Mesothelial cell of epicardium (in vitro differentiated cells): ENCODE results near the gene OR10A7. TPM values are rescaled to one million over a fixed set of nuclear protein-coding genes. Genes with fewer than 3 reads are reported as not detected.
A peak's percentile ranks its signal among the peaks of the same experiment; 100 is the strongest.

Source experiments
- DNase-seq, 2 experiments: peaks; one replicate each; pipeline ENCODE4 v3.0.0; 2021; ENCODE audit warnings: low spot score in 2 of 2; ENCODE audit not compliant: unreplicated experiment in 2 of 2
- H3K27ac Mint-ChIP-seq: 2 replicates; pipeline ENCODE4 v1.8.0; 2021; ENCODE audit warnings: mixed read lengths
- H3K27me3 Mint-ChIP-seq: 2 replicates; pipeline ENCODE4 v1.8.0; 2021; ENCODE audit warnings: low read depth, mixed read lengths
- H3K36me3 Mint-ChIP-seq: 2 replicates; pipeline ENCODE4 v1.8.0; 2021; ENCODE audit warnings: mixed read lengths
- H3K4me1 Mint-ChIP-seq: 2 replicates; pipeline ENCODE4 v1.8.0; 2021; ENCODE audit warnings: mixed read lengths
- H3K4me3 Mint-ChIP-seq: 2 replicates; pipeline ENCODE4 v1.8.0; 2021; ENCODE audit warnings: mild to moderate bottlenecking, moderate library complexity, mixed read lengths
- H3K9me3 Mint-ChIP-seq: 2 replicates; pipeline ENCODE4 v1.8.0; 2021; ENCODE audit warnings: mixed read lengths
- total RNA-seq: library from RNA; stranded (reverse); gene quantifications from 3 replicates; pipeline ENCODE4 v1.2.1, GENCODE V29; 2021
- TF ChIP-seq, protein P1 (sequence below): fragments of 200-600 bp; sonication (generic); IDR thresholded peaks from one replicate; pipeline ENCODE4 v1.5.0; 2021; ENCODE audit warnings: antibody characterized with exemption; ENCODE audit not compliant: unreplicated experiment

OR10A7 gene
- total RNA-seq, 1 donor from 2014 or later, result not detected

DNA sequence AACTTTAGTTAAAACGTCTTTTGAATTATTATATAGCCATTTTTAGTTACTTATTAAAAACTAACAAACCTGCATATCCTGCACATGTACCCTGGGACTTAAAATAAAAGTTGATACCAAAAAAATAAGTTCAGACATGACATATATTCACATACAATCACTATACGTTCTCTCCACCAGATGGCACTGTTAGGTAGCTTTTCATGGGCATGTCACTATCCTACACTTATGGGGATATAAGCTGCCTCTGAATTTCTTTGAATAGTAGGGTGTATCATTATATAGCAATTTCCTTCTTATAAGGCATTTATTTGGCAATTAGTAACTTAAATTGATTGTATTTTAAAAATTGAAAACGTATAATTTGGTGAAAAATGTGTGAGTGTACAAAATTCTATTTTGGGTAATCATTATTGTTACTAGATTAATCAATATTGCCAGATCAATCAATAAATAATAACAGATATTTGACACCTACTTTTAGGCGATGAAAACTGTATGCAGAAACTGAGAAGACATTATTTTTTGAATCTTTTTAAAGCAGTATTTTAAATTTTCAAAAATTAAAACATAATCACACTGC lies 31.8 kb upstream of the OR10A7 start:
- DNase-seq, result no peak
- H3K4me3 Mint-ChIP-seq, result no peak overlapping the region
- TF ChIP-seq, protein P1, sequence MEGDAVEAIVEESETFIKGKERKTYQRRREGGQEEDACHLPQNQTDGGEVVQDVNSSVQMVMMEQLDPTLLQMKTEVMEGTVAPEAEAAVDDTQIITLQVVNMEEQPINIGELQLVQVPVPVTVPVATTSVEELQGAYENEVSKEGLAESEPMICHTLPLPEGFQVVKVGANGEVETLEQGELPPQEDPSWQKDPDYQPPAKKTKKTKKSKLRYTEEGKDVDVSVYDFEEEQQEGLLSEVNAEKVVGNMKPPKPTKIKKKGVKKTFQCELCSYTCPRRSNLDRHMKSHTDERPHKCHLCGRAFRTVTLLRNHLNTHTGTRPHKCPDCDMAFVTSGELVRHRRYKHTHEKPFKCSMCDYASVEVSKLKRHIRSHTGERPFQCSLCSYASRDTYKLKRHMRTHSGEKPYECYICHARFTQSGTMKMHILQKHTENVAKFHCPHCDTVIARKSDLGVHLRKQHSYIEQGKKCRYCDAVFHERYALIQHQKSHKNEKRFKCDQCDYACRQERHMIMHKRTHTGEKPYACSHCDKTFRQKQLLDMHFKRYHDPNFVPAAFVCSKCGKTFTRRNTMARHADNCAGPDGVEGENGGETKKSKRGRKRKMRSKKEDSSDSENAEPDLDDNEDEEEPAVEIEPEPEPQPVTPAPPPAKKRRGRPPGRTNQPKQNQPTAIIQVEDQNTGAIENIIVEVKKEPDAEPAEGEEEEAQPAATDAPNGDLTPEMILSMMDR, result peak; percentile 90
- no peaks in the 10 kb centered on the region for H3K36me3 Mint-ChIP-seq
- H3K9me3 Mint-ChIP-seq, result peaks cover 11% of the 10 kb centered on the region
- H3K27me3 Mint-ChIP-seq, result peaks cover 7% of the 10 kb centered on the region
- no peaks in the 10 kb centered on the region for H3K4me1 Mint-ChIP-seq
- no peak overlapping the region for H3K27ac Mint-ChIP-seq

DNA sequence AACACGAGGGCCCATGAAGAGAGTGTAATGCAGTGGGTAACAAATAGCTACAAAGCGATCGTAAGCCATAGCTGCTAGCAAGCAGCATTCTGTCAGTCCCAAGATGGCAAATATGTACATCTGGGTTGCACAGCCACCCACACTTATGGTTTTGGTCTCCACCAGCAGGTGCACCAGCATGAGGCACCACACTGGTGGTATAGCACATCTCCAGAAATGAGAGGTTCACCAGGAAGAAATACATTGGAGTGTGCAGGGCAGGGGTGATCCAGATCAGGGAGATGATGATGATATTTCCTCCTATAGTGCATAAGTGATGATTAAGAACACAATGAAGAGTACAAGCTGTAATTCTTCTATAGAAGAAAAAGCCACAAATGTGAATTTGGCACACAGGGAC lies 26.4 kb upstream of the OR10A7 start:
- Mint-ChIP-seq H3K27ac (no peak overlapping the region), H3K4me1 (no peaks in the 10 kb centered on the region), H3K9me3 (peaks cover 11% of the 10 kb centered on the region), H3K27me3 (peaks cover 20% of the 10 kb centered on the region), H3K36me3 (no peaks in the 10 kb centered on the region), H3K4me3 (no peak overlapping the region)
- TF ChIP-seq, protein P1, result no peak
- DNase-seq, result no peak

DNA sequence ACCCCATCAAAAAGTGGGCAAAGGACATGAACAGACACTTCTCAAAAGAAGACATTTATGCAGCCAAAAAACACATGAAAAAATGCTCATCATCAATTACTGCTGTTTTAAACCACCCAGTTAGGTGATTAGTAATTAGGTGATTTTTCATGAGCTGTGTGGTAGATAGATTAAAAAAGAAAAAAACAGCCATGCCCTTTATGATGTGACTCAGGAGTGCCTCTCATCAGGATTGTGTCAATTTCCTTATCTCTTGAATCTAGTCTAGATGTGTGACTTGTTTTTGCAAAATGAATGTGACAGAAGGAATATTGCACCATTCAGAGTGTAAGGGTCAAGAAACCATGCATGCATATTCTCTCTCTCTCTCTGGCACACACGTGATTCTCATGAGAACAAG lies 5.7 kb downstream of the OR10A7 start:
- peaks cover 4% of the 10 kb centered on the region for H3K9me3 Mint-ChIP-seq
- H3K4me3 Mint-ChIP-seq, result no peak overlapping the region
- H3K27ac Mint-ChIP-seq, result no peak overlapping the region
- H3K27me3 Mint-ChIP-seq, result peaks cover 13% of the 10 kb centered on the region
- TF ChIP-seq, protein P1, result no peak
- no peak for DNase-seq
- H3K4me1 Mint-ChIP-seq, result no peaks in the 10 kb centered on the region
- no peaks in the 10 kb centered on the region for H3K36me3 Mint-ChIP-seq

DNA sequence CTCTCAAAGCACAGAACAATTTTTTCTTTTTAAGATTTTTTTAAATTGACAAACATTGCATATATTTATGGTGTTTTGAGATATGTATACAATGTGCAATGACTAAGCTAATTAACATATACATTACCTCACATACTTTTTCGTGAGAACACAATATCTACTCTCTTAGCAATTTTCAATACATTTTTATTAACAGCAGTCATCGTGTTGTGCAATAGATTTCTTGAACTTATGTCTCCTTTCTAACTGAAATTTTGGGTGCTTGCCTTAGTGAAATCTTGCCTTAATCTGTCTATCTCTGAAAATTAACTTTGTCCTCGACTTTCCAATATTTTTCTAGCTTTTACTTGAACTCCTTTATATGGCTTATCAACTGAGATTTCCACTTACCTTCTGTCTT lies 6.8 kb downstream of the OR10A7 start:
- H3K27ac Mint-ChIP-seq, result no peak overlapping the region
- H3K27me3 Mint-ChIP-seq, result peaks cover 18% of the 10 kb centered on the region
- no peaks in the 10 kb centered on the region for H3K36me3 Mint-ChIP-seq
- H3K4me3 Mint-ChIP-seq, result no peak overlapping the region
- no peak for DNase-seq
- H3K4me1 Mint-ChIP-seq, result no peaks in the 10 kb centered on the region
- TF ChIP-seq, protein P1, result no peak
- H3K9me3 Mint-ChIP-seq, result peaks cover 4% of the 10 kb centered on the region

DNA sequence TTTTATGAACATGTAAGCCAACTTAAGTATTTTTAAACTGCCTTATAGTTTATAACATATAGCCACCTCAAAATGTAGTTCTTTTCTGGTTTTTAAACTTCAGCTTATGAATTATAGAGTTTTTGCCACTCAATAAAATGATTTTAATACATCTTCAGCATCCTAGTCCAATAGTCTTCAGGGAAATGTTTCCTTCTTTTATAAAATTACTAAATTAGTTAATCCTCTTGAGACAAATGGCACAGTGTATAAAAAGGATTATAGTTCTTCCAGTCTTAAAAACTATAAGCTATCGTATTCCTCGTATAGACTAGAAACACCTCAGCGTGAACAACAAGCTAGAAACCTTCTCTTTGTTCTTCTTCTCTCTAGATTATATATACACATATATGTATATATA lies 23.5 kb downstream of the OR10A7 start, which contains the start of gene OR6C74:
OR6C74 (plus strand) TSS at position 301 of the 400 bp plus-strand sequence. CDS start 2,679 bp downstream, outside the sequence.
- DNase-seq, result no peak
- no peaks in the 10 kb centered on the region for H3K36me3 Mint-ChIP-seq
- H3K27ac Mint-ChIP-seq, result no peak within 1 kb of the TSS
- no peak within 1 kb of the TSS for H3K4me3 Mint-ChIP-seq
- peaks cover 14% of the 10 kb centered on the region for H3K27me3 Mint-ChIP-seq
- H3K4me1 Mint-ChIP-seq, result no peaks in the 10 kb centered on the region
- TF ChIP-seq, protein P1, result no peak
- no peaks in the 10 kb centered on the region for H3K9me3 Mint-ChIP-seq
